Measurements from ENCODE around the gene CHCHD4. TPM values are rescaled to one million over a fixed set of nuclear protein-coding genes. Genes with fewer than 3 reads are reported as not detected.

The CHCHD4 gene
- polyA plus RNA-seq, 1 donor (not counting 4 experiments of a cell fraction or from before 2014, with no cell fraction given), result 22.1 TPM

- Histone ChIP-seq H2AFZ (ENCODE audit: control insufficient read depth, low read length) (no peak overlapping the region), H3K36me3 (ENCODE audit: control insufficient read depth in 2 of 2, extremely low read depth in 1 of 2, insufficient read depth in 2 of 2, low read length in 2 of 2) (peaks cover 23 to 38% of the 10 kb centered on the region in 2 experiments), H4K20me1 (ENCODE audit: control insufficient read depth, extremely low read depth, insufficient read depth, low read length) (no peaks in the 10 kb centered on the region), H3K9me1 (ENCODE audit: control insufficient read depth, extremely low read depth, insufficient read depth, low read length) (no peaks in the 10 kb centered on the region), H3K9ac (ENCODE audit: control insufficient read depth, extremely low read depth, insufficient read depth, low read length) (peak overlapping the region; percentile 5), H3K4me1 (ENCODE audit: control insufficient read depth, extremely low read depth, insufficient read depth, low read length) (peaks cover 28% of the 10 kb centered on the region), H3K27ac (ENCODE audit: control insufficient read depth, insufficient read depth, low read length) (peak overlapping the region; percentile 16), H3K4me2 (ENCODE audit: control insufficient read depth, extremely low read depth, insufficient read depth, low read depth, low read length) (peak overlapping the region; percentile 20), H3K79me2 (ENCODE audit: control insufficient read depth, insufficient read depth, low read length) (peaks cover 29% of the 10 kb centered on the region), H3K4me3 (ENCODE audit: control insufficient read depth in 2 of 3, extremely low read depth in 1 of 3, insufficient read depth in 2 of 3, low read depth in 1 of 3, low read length in 3 of 3) (no peak overlapping the region), H3K9me3 (ENCODE audit: control insufficient read depth, low read depth, low read length) (no peaks in the 10 kb centered on the region), H3K27me3 (ENCODE audit: control insufficient read depth, extremely low read depth, insufficient read depth, low read length) (no peaks in the 10 kb centered on the region)
- dilution Hi-C loops (cut with MboI; ENCODE audit: extremely low pct_ligation_motif_present, low sequenced_read_pairs), result no loop called here
- FAIRE-seq, result no peak
- TF ChIP-seq EZH2 (IDR thresholded peaks at IDR 0.05; ENCODE audit: low read length), result no peak
- no peak for TF ChIP-seq CTCF (optimal IDR thresholded peaks at IDR 0.05 in 1 of 3, IDR thresholded peaks at IDR 0.05 in 1 of 3, conservative IDR thresholded peaks at IDR 0.05 in 1 of 3; ENCODE audit: extremely low read depth in 1 of 3, insufficient read depth in 2 of 3, low read length in 3 of 3)
- DNase-seq (ENCODE audit: low read depth, low spot score), result no peak
These were observed 6.0 kb downstream of the CHCHD4 start for GRCh38 chr3:14118400-14119381.

GRCh38 chr3:14117468-14118399, 6.9 kb downstream of the CHCHD4 start:
- peaks cover 23% of the 10 kb centered on the region for H3K79me2 ChIP-seq (ENCODE audit: control insufficient read depth, insufficient read depth, low read length)

More at GRCh38 chr3:14117468-14118399, 6.9 kb downstream of the CHCHD4 start:
- no peak for FAIRE-seq
- Histone ChIP-seq H2AFZ (ENCODE audit: control insufficient read depth, low read length) (no peak overlapping the region), H3K4me1 (ENCODE audit: control insufficient read depth, extremely low read depth, insufficient read depth, low read length) (peaks cover 22% of the 10 kb centered on the region), H3K4me3 (ENCODE audit: control insufficient read depth in 2 of 3, extremely low read depth in 1 of 3, insufficient read depth in 2 of 3, low read depth in 1 of 3, low read length in 3 of 3) (no peak overlapping the region), H3K9me1 (ENCODE audit: control insufficient read depth, extremely low read depth, insufficient read depth, low read length) (no peaks in the 10 kb centered on the region), H4K20me1 (ENCODE audit: control insufficient read depth, extremely low read depth, insufficient read depth, low read length) (no peaks in the 10 kb centered on the region), H3K9me3 (ENCODE audit: control insufficient read depth, low read depth, low read length) (no peaks in the 10 kb centered on the region), H3K27me3 (ENCODE audit: control insufficient read depth, extremely low read depth, insufficient read depth, low read length) (no peaks in the 10 kb centered on the region), H3K36me3 (ENCODE audit: control insufficient read depth in 2 of 2, extremely low read depth in 1 of 2, insufficient read depth in 2 of 2, low read length in 2 of 2) (peaks cover 25 to 38% of the 10 kb centered on the region in 2 experiments), H3K9ac (ENCODE audit: control insufficient read depth, extremely low read depth, insufficient read depth, low read length) (no peak overlapping the region), H3K4me2 (ENCODE audit: control insufficient read depth, extremely low read depth, insufficient read depth, low read depth, low read length) (no peak overlapping the region), H3K27ac (ENCODE audit: control insufficient read depth, insufficient read depth, low read length) (no peak overlapping the region)
- dilution Hi-C loops (cut with MboI; ENCODE audit: extremely low pct_ligation_motif_present, low sequenced_read_pairs), result no loop called here
- TF ChIP-seq CTCF (optimal IDR thresholded peaks at IDR 0.05 in 1 of 3, IDR thresholded peaks at IDR 0.05 in 1 of 3, conservative IDR thresholded peaks at IDR 0.05 in 1 of 3; ENCODE audit: extremely low read depth in 1 of 3, insufficient read depth in 2 of 3, low read length in 3 of 3) (no peak), EZH2 (IDR thresholded peaks at IDR 0.05; ENCODE audit: low read length) (no peak)
- no peak for DNase-seq (ENCODE audit: low read depth, low spot score)

All from keratinocyte (primary cell).